Body of pancreas (tissue), 4 donors: ENCODE results near the gene EPB42.

ENCODE experiments used
- CTCF ChIP-seq, 7 experiments: fragments of 450-650 bp in 4 of 7; fragments of 200-600 bp in 3 of 7; sonication (generic) in 3 of 7; IDR thresholded peaks; one replicate each; pipeline ENCODE4 v1.5.1; 2016 to 2019; ENCODE audit warnings: antibody characterized with exemption in 7 of 7
- POLR2A ChIP-seq, 3 donors: fragments of 450-650 bp; IDR thresholded peaks; one replicate each; pipeline ENCODE4 v1.6.1; 2016; ENCODE audit warnings: antibody characterized with exemption in 3 of 3, mild to moderate bottlenecking in 2 of 3

GRCh38 chr15:43214169-43214568 lies 6.6 kb downstream of the EPB42 start:
- TF ChIP-seq CTCF (IDR thresholded peaks at IDR 0.05) (no peak), POLR2A (IDR thresholded peaks at IDR 0.05) (no peak)
